ENCODE results near the gene SSB.

- TF ChIP-seq EZH2 (IDR thresholded peaks at IDR 0.05; ENCODE audit: low read length, unreplicated experiment): no peak
- TF ChIP-seq EZH2phosphoT487 (IDR thresholded peaks at IDR 0.05; ENCODE audit: borderline replicate concordance, low read length): no peak
- no peak for TF ChIP-seq CTCF (conservative IDR thresholded peaks at IDR 0.05; ENCODE audit: low read depth, low read length)
Observed at GRCh38 chr2:169771612-169772011, 27.1 kb upstream of the SSB start.

All from PC-3 (cell line).